GM21825 (cell line): Measurements from ENCODE around the gene TCAIM.
"Not testable (repeated sequence)": the region's sequence is repeated elsewhere in the genome, so short reads cannot be mapped to it uniquely, and the experiment has no call there.

ENCODE experiments used
- ATAC-seq: cut with Tn5 transposase; IDR thresholded peaks from one replicate; pipeline ENCODE4 v1.9.1; 2021; ENCODE audit warnings: mild to moderate bottlenecking, moderate library complexity; ENCODE audit not compliant: unreplicated experiment

The TCAIM gene

DNA sequence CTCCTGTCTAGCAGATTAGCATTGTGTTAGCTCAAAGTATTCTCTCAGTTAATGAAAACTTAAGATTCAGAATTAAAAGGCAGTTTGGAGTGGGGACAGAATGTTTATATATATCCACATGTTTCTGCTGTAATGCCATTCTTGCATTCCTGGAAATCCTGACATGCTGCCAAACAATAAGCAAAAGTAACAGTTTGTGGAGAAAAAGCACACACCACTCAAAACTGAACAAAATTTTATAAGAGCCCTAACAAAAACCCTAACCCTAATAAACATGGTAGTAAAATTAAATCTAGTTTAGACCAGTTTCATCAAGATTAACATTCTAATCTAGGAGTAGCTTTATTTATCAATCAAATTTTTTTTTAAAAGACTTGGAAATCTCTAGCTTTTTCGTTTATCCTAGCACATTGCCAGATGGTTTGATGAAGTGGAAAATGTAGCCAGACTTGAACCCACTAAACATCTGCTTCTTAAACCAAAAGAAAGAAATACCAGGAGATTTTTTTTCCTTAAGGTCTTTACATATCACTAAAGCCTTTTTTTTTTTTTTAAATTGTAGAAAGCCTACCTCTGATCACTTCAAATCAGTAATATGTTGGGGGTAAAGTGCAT is 3.7 kb downstream of the TCAIM start:
- ATAC-seq: no peak

- no peak for ATAC-seq
Measured at GRCh38 chr3:44343421-44343820, 4.9 kb downstream of the TCAIM start.

- not testable (repeated sequence) for ATAC-seq
Measured at GRCh38 chr3:44346590-44346989, 8.0 kb downstream of the TCAIM start.

DNA sequence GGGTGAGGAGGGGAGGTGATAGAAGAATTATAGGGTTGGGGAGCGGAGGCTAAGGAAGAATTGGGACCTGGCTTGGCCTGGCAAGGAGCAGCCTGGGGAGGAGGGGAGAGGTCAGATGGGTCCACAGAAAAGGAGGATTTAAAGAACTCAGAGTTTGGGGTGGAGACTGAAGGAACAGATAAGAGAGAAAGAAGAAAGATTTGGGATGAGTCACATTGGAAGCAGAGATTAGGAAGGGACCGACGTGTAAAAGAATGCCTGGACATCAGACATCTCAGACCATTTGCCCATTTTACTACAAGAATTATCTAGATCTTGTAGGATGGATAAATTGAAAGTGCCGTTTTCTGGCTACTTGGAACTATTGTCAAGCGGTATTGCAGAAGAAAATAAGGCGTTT is 10.4 kb downstream of the TCAIM start:
- ATAC-seq: no peak

- no peak for ATAC-seq
Measured at GRCh38 chr3:44353355-44353924, 14.9 kb downstream of the TCAIM start.

GRCh38 chr3:44355362-44356033 is 16.9 kb downstream of the TCAIM start:
- ATAC-seq: no peak

- no peak for ATAC-seq
Measured at GRCh38 chr3:44359146-44359751, 20.7 kb downstream of the TCAIM start.

- peak; percentile 83 for ATAC-seq
Measured at GRCh38 chr3:44363591-44363990, 25.0 kb downstream of the TCAIM start.

- ATAC-seq: no peak
Measured at GRCh38 chr3:44365952-44366351, 27.4 kb downstream of the TCAIM start.

GRCh38 chr3:44375450-44375849 is 36.9 kb downstream of the TCAIM start:
- ATAC-seq: no peak

DNA sequence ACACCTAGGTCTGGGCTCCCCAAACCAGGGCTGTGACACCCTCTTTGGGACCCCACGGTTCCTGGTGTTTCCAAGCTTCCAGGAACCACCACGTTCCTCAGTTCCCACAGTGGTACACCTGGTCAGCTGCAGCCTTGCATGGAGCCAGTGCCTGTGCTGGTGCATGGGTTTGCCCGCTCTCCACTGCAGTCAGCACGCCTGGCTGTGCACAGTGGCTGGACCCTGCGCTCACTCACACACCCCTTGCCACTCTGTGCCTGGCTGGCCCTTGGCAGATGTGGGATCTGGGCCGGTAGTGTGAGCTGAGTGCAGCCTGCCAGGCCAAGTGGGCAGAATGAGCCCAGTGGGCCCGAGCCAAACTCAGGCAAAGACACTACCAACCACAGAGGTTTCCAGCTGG is 48.8 kb downstream of the TCAIM start:
- no peak for ATAC-seq

DNA sequence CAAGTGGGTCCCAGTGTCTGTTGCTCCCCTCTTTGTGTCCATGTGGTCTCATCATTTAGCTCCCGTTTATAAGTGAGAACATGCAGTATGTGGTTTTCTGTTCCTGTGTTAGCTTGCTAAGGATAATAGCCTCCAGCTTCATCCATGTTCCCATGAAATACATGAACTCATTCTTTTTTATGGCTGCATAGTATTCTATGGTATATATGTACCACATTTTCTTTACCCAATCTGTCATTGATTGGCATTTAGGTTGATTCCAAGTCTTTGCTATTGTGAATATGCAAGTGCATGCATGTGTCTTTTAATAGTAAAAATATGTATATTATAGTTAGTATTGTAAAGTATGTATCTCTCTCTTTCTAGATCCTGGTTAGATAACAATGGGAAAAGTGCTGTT is 53.9 kb downstream of the TCAIM start:
- no peak for ATAC-seq

DNA sequence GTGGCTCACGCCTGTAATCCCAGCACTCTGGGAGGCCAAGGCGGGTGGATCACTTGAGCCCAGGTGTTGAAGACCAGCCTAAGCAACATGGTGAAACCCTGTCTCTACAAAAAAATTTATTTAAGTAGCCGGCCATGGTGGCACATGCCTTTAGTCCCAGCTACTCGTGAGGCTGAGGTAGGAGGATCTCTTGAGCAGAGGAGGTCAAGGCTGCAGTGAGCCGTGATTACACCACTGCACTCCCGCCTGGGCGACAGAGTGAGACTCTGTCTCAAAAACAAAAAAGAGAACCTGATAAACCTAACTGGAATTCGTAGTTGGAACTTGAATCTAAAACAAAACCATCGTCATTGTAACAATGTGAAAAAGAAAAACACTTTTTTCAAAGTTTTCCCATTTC is 57.1 kb downstream of the TCAIM start:
- ATAC-seq: no peak

- ATAC-seq: no peak
Measured at GRCh38 chr3:44396200-44397171, 57.9 kb downstream of the TCAIM start.

GRCh38 chr3:44398271-44398670 is 59.7 kb downstream of the TCAIM start:
- not testable (repeated sequence) for ATAC-seq

DNA sequence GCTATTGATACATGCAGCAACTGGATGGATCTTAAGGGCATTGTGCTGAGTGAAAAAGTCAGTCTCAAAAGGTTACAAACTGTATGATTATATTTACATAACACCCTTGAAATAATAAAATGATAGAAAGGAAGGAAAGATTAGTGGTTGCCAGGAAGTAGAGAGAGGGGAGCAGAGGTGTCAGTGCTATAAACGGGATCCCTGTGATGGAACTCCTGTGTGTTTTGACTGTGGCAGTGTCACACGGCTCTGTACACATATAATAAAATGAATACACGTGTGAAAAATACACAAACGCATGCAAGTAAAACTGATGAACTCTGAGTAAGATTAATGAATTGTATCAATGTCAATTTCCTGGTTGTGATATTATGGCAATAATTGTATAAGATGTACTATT is 60.3 kb downstream of the TCAIM start:
- ATAC-seq: no peak

DNA sequence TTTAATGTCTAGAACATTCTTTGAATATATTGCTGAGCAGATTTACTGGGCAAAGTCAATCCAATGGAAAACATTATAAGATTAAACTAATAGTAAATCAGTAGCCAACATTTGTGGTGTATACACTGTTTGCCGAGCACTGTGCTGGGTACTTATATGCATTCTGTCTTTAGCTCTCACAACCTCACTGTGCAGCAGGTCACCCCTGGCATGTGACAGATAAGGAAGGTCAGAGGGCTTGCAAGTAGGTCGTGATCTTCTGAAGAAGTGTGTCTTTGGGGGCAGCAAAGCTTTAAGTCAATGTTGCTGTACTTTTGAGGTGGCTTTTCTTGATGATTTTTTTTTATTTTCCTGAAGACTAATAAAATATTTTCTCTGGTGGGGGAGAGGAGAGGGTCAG is 62.2 kb downstream of the TCAIM start:
- no peak for ATAC-seq

DNA sequence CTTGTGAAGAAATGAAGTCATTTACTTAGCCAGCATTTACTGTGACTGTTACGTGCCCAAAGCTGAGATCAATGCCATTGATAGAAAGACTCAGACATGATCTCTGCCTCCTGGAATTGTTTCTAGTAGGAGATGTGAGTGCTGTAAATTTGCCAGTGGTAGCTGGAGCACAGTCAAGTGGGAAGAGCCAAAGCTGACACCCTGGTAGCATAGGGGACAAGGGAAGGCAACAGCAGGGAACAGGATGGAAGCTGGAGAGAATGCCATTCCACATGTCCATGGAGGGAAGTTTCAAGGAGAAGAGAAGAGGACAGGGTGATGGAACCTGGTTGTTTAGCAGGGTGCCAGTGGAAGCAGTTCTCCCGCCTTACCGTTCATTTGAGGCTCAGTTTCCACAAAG is 64.0 kb downstream of the TCAIM start:
- no peak for ATAC-seq

GRCh38 chr3:44409640-44410410 is 71.3 kb downstream of the TCAIM start:
- no peak for ATAC-seq

DNA sequence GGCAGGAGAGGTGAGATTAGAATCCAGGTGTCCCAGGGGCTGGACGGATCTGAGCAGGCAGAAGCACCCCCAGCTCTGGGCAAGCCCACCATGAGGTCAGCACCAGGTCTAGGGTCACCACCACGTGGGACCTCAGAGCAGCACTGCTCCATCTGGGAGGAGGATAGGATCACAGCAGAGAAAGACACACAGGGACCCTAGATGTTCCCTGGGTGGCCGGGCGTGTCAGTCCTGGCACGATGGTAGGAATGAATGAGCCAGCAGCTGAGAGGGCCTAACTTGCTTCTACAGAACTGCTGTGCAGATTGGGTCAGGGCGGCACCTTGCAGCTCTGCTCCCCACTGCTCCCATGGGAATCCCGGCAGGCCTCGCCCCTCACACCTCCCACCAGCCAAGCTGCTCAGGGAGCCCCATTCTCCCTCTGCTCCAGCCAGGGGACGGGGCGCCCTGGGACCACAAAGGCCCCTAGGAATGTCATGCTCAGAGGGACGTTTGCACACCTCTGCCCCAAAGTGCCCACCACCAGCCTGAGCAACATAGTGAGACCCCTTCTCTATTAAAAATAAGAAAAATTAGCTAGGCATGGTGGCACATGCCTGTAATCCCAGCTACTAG is 72.6 kb downstream of the TCAIM start:
- ATAC-seq: no peak
